ENCODE data around the gene FOXI1.
A peak's percentile ranks its signal among the peaks of the same experiment; 100 is the strongest.
"Not testable (repeated sequence)": the region's sequence is repeated elsewhere in the genome, so short reads cannot be mapped to it uniquely, and the experiment has no call there.

Gene FOXI1

GRCh38 chr5:170132269-170132975, 26.7 kb downstream of the FOXI1 start:
- DNase-seq, result no peak

GRCh38 chr5:170132976-170133448, 27.3 kb downstream of the FOXI1 start:
- DNase-seq, result no peak

- no peak for DNase-seq
Measured at GRCh38 chr5:170135796-170136490, 30.2 kb downstream of the FOXI1 start.

GRCh38 chr5:170136506-170136905, 30.8 kb downstream of the FOXI1 start:
- DNase-seq, result no peak

- DNase-seq, result no peak
Measured at GRCh38 chr5:170137694-170138214, 32.1 kb downstream of the FOXI1 start.

GRCh38 chr5:170138273-170138672, 32.6 kb downstream of the FOXI1 start:
- DNase-seq, result no peak

GRCh38 chr5:170139786-170140335, 34.2 kb downstream of the FOXI1 start:
- no peak for DNase-seq

GRCh38 chr5:170141196-170141595, 35.5 kb downstream of the FOXI1 start:
- not testable (repeated sequence) for DNase-seq

- no peak for DNase-seq
Measured at GRCh38 chr5:170141636-170142035, 35.9 kb downstream of the FOXI1 start.

GRCh38 chr5:170142196-170142595, 36.5 kb downstream of the FOXI1 start:
- DNase-seq, result no peak

GRCh38 chr5:170143091-170143490, 37.4 kb downstream of the FOXI1 start:
- no peak for DNase-seq

- no peak for DNase-seq
Measured at GRCh38 chr5:170143710-170144109, 38.0 kb downstream of the FOXI1 start.

- no peak for DNase-seq
Measured at GRCh38 chr5:170144286-170145023, 38.8 kb downstream of the FOXI1 start.

GRCh38 chr5:170145462-170145861, 39.8 kb downstream of the FOXI1 start:
- DNase-seq, result no peak

GRCh38 chr5:170147051-170147752, 41.5 kb downstream of the FOXI1 start:
- DNase-seq, result no peak

GRCh38 chr5:170147753-170148264, 42.1 kb downstream of the FOXI1 start:
- no peak for DNase-seq

- DNase-seq, result no peak
Measured at GRCh38 chr5:170148430-170149205, 42.9 kb downstream of the FOXI1 start.

- DNase-seq, result no peak
Measured at GRCh38 chr5:170149206-170149515, 43.5 kb downstream of the FOXI1 start.

GRCh38 chr5:170150713-170151096, 45.0 kb downstream of the FOXI1 start:
- DNase-seq, result no peak

- DNase-seq, result no peak
Measured at GRCh38 chr5:170151097-170151831, 45.6 kb downstream of the FOXI1 start.

- DNase-seq, result peak; percentile 32
Measured at GRCh38 chr5:170152767-170153166, 47.1 kb downstream of the FOXI1 start.

All from right forelimb (tissue), 1 donor.